Adipocyte (in vitro differentiated cells): ENCODE results near the gene NFE2L2.

Experiments used
- DNase-seq: peaks from one replicate; pipeline ENCODE4 v3.0.0-alpha.2; 2015; ENCODE audit warnings: low read depth
- H3K27me3 ChIP-seq: replicated peaks from 2 replicates; pipeline ENCODE4 v1.7.0; 2013; ENCODE audit warnings: mild to moderate bottlenecking, low read length, moderate library complexity; ENCODE audit not compliant: control insufficient read depth, insufficient read depth
- H3K36me3 ChIP-seq: 2 replicates; pipeline ENCODE4 v1.7.0; 2013; ENCODE audit warnings: low read length, mild to moderate bottlenecking, moderate library complexity; ENCODE audit not compliant: control insufficient read depth, insufficient read depth, severe bottlenecking
- H3K4me1 ChIP-seq: 2 replicates; pipeline ENCODE4 v1.7.0; 2013; ENCODE audit warnings: mild to moderate bottlenecking, low read length, moderate library complexity; ENCODE audit not compliant: control insufficient read depth, insufficient read depth
- H3K4me3 ChIP-seq: 2 replicates; pipeline ENCODE4 v1.7.0; 2013; ENCODE audit warnings: mild to moderate bottlenecking, low read length, moderate library complexity
- H3K9ac ChIP-seq: 2 replicates; pipeline ENCODE4 v1.7.0; 2013; ENCODE audit warnings: mild to moderate bottlenecking, low read length, moderate library complexity
- H3K9me3 ChIP-seq: 2 replicates; pipeline ENCODE4 v1.7.0; 2013; ENCODE audit warnings: mild to moderate bottlenecking, low read length, moderate library complexity; ENCODE audit not compliant: control insufficient read depth

The NFE2L2 gene

DNA sequence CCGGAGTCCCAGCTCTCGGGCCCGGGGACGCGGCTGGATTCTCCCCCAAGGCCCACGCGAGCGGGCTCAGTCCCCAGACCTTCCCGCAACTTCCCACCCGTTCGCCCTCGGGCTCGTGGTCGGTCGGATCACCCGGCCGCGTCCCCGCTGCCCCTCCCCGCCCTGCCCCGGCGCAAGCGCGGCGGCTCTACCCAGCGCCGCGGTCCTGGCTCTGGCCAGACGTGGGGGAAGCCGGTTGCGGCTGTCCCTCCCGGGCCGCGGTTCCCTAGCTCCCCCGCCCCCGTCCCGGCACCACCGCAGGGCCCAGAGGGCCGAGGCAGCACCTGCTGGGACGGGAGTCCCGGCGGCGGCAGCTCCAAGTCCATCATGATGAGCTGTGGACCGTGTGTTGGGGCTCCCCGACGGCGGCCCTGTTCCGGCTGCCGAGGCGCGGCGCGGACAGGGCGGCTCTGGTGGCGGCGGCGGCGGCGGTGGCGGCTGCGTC is 276 bp downstream of the NFE2L2 start:
- H3K9ac ChIP-seq: peak overlapping the region; percentile 99
- H3K9me3 ChIP-seq: no peaks in the 10 kb centered on the region
- peaks cover 36% of the 10 kb centered on the region for H3K4me1 ChIP-seq
- no peaks in the 10 kb centered on the region for H3K27me3 ChIP-seq
- no peaks in the 10 kb centered on the region for H3K36me3 ChIP-seq
- H3K4me3 ChIP-seq: peak overlapping the region; percentile 93
- DNase-seq: peak; percentile 63

GRCh38 chr2:177263451-177264208 is 897 bp downstream of the NFE2L2 start:
- no peaks in the 10 kb centered on the region for H3K9me3 ChIP-seq
- H3K9ac ChIP-seq: peak overlapping the region; percentile 99
- H3K36me3 ChIP-seq: no peaks in the 10 kb centered on the region
- H3K4me3 ChIP-seq: peak overlapping the region; percentile 93
- no peaks in the 10 kb centered on the region for H3K27me3 ChIP-seq
- peak; percentile 99 for DNase-seq
- peaks cover 38% of the 10 kb centered on the region for H3K4me1 ChIP-seq

DNA sequence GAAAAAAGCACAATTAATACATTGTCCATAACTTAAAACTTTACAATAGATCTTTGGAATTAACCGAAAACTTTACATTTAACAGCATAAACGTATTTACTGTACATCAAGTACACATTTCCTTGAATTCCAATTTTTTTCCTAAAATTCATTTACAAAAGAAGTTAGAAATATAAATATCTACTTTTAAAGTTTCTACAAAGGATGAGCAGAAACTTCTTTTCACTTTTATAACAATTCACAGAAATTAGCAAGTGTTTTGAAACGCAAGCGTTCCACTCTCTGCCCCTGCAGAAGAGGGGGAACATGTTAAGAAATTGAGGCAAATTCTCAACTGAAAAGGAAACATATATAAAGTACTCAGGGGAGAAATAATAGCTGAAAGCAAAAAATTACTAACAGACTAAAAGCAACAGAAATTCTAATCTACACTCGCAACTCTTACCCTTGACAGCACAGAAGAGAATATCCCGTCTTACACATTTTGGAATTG is 1.5 kb downstream of the NFE2L2 start:
- Histone ChIP-seq H3K9ac (peak overlapping the region; percentile 99), H3K4me1 (peaks cover 43% of the 10 kb centered on the region), H3K36me3 (no peaks in the 10 kb centered on the region), H3K4me3 (peak overlapping the region; percentile 93), H3K9me3 (no peaks in the 10 kb centered on the region), H3K27me3 (no peaks in the 10 kb centered on the region)
- DNase-seq: no peak

- H3K27me3 ChIP-seq: no peaks in the 10 kb centered on the region
- H3K9me3 ChIP-seq: no peaks in the 10 kb centered on the region
- H3K4me3 ChIP-seq: peak overlapping the region; percentile 93
- DNase-seq: no peak
- no peaks in the 10 kb centered on the region for H3K36me3 ChIP-seq
- H3K4me1 ChIP-seq: peaks cover 49% of the 10 kb centered on the region
- peak overlapping the region; percentile 99 for H3K9ac ChIP-seq
Measured at GRCh38 chr2:177262092-177262491, 2.4 kb downstream of the NFE2L2 start.

DNA sequence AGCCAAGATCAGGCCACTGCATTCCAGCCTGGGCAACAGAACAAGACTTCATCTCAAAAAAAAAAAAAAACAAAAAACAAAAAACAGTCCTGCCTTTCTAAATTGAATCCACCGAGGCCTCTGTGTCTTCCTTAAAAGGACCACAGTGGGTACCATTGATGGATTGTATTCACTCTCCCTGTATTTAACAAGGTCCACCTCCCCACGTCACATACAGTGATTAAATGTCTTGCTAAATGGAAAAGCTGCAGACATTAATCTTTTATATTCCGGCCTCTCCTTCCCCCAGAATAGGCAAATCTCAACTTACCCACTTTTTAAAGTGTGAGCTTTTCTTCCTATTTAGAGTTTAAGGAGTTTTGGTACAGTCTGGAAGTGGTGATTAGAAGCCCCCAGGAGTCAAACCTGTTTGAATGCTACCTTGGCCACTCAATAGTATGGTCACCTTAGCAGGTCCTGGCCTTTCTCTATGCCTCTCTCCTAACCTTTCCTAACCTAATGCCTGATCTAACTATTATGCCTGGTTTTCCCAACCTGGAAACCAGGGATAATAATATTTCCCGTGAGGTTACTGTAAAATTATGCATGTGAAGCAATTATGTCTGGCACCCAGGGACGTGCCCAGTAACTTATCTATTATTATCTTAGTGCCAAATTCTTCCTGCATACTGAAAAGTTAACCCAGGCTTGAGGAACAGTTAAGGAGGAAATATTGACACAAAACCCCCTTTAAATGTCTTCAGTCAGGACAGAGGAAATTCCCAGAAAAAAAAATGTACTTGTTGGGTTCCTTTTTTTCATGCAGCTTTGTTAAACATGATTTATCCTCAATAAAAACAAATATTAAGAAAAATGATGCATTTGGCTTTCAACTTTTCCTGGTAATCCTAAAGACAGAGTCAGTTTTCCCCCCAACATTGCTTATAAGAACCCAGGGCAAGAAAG is 3.1 kb downstream of the NFE2L2 start:
- no peaks in the 10 kb centered on the region for H3K9me3 ChIP-seq
- no peaks in the 10 kb centered on the region for H3K27me3 ChIP-seq
- DNase-seq: no peak
- H3K36me3 ChIP-seq: no peaks in the 10 kb centered on the region
- peak overlapping the region; percentile 99 for H3K9ac ChIP-seq
- H3K4me1 ChIP-seq: peaks cover 50% of the 10 kb centered on the region
- H3K4me3 ChIP-seq: peak overlapping the region; percentile 93

- Histone ChIP-seq H3K27me3 (no peaks in the 10 kb centered on the region), H3K36me3 (no peaks in the 10 kb centered on the region), H3K9ac (peak overlapping the region; percentile 99), H3K4me1 (peaks cover 50% of the 10 kb centered on the region), H3K4me3 (peak overlapping the region; percentile 93), H3K9me3 (no peaks in the 10 kb centered on the region)
- DNase-seq: no peak
Measured at GRCh38 chr2:177260379-177260778, 4.1 kb downstream of the NFE2L2 start.

GRCh38 chr2:177258059-177258458 is 6.5 kb downstream of the NFE2L2 start:
- Histone ChIP-seq H3K9ac (no peak overlapping the region), H3K4me1 (peaks cover 73% of the 10 kb centered on the region), H3K36me3 (peaks cover 4% of the 10 kb centered on the region), H3K9me3 (no peaks in the 10 kb centered on the region), H3K27me3 (no peaks in the 10 kb centered on the region), H3K4me3 (no peak overlapping the region)
- no peak for DNase-seq

DNA sequence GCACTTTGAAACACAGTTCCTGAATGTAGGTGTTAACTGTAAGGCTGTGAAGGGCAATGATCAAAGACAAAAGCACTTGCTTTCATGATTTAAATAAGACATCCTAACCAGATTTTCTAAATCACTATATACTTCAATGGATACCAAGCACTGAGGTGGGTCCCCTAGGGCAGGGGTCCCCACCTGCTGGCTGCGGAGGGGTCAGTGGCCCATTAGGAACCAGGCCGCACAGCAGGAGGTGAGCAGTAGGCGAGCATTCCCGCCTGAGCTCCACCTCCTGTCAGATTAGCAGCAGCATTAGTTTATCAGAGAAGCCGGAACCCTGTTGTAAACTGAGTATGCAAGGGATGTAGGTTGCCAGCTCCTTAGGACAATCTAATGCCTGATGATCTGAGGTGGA is 7.1 kb downstream of the NFE2L2 start:
- Histone ChIP-seq H3K4me1 (peaks cover 79% of the 10 kb centered on the region), H3K9me3 (no peaks in the 10 kb centered on the region), H3K4me3 (no peak overlapping the region), H3K27me3 (no peaks in the 10 kb centered on the region), H3K9ac (no peak overlapping the region), H3K36me3 (peaks cover 4% of the 10 kb centered on the region)
- DNase-seq: no peak

DNA sequence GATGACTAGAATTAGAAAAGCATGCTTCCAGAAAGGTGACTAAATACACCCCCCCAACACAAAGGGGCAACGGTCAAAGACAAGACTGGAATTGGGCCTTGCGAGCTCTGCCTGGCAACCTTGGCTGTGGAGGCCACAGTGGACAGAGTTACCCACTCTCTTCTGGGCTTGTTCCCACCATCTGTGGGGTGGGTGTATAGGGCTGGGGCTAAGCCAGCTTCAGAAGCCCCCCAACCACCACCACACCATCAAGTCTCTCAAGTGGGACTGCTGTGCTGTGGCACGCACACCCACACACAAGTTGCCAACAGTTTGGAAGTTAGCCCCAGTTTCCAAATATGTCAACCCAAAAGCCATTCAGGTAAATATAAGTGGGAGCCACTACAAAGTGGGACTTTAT is 7.8 kb downstream of the NFE2L2 start:
- H3K27me3 ChIP-seq: no peaks in the 10 kb centered on the region
- H3K9me3 ChIP-seq: no peaks in the 10 kb centered on the region
- H3K4me3 ChIP-seq: no peak overlapping the region
- peaks cover 83% of the 10 kb centered on the region for H3K4me1 ChIP-seq
- peaks cover 4% of the 10 kb centered on the region for H3K36me3 ChIP-seq
- no peak overlapping the region for H3K9ac ChIP-seq
- DNase-seq: no peak

- no peak overlapping the region for H3K9ac ChIP-seq
- H3K27me3 ChIP-seq: no peaks in the 10 kb centered on the region
- peaks cover 82% of the 10 kb centered on the region for H3K4me1 ChIP-seq
- H3K9me3 ChIP-seq: no peaks in the 10 kb centered on the region
- DNase-seq: no peak
- H3K4me3 ChIP-seq: no peak overlapping the region
- peaks cover 4% of the 10 kb centered on the region for H3K36me3 ChIP-seq
Measured at GRCh38 chr2:177256026-177256425, 8.5 kb downstream of the NFE2L2 start.

- Histone ChIP-seq H3K9me3 (no peaks in the 10 kb centered on the region), H3K4me1 (peaks cover 78% of the 10 kb centered on the region), H3K36me3 (peaks cover 4% of the 10 kb centered on the region), H3K4me3 (peak overlapping the region; percentile 1), H3K27me3 (no peaks in the 10 kb centered on the region), H3K9ac (no peak overlapping the region)
- DNase-seq: no peak
Measured at GRCh38 chr2:177255227-177255601, 9.3 kb downstream of the NFE2L2 start.
